HT-29 (cell line): Measurements from ENCODE around the gene PRKD1. TPM values are rescaled to one million over a fixed set of nuclear protein-coding genes. Genes with fewer than 3 reads are reported as not detected.

ENCODE experiments used
- DNase-seq: peaks from one replicate; pipeline ENCODE4 v3.0.0-alpha.2; 2015; ENCODE audit warnings: low spot score
- total RNA-seq: library from RNA; depleted of rRNA; stranded (reverse); fragments of >200 nt; shearing (Covaris generic); gene quantifications from 2 replicates; pipeline ENCODE4 v1.2.3, GENCODE V29; 2014

Gene PRKD1
- total RNA-seq, 1 experiment from 2014 or later = not detected

DNA sequence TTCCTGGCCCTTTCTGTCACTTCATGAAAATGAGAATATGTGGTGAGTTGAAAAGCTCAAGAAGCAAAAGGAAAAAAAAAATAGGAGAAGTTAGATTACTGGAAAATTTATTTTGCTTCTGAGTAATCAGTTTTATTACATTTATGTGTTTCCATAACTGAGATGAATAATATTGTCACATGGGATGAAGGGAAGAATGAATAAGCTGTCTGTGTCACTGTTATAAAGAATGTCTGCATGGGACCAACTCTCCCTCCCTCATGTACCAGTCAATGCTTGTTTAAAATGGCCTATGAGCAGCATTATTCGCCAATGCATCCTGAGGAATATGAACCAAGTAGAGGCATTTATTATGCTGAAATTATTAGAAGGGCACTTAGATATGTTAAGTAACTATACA, 246.3 kb downstream of the PRKD1 start:
- DNase-seq = no peak

DNA sequence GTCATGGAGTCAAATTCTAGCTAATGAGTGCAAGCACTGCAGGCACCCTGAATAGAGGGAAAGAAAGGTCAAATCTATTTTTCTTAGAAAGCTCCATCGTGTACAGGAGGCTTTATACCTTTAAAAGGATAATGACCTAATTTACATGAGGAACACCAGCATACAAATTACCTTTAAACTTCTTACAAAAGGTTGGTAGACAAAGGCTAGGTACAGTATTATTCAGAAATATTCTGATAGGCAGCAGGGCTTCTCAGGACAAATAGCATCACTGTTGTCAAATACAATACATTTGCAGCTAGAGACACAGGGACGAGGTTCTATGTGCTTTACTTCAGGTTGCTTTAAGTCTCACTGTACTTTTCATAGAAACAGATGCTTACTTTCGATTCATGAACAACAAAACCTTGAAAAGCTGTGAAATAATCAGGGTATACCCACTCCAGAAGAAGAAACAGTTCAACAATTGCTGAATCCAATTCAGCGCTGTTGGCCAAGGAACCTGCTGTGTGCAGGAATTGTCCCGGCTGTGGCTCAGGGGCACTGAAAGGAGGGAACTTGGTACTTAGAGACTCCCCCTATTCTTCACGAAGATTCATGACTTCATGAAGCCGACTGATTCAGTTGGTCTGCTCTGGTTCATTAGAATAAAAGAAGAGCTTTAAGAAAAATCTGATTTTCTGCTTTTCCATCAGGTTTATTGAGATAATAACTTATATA, 252.9 kb downstream of the PRKD1 start:
- no peak for DNase-seq

DNA sequence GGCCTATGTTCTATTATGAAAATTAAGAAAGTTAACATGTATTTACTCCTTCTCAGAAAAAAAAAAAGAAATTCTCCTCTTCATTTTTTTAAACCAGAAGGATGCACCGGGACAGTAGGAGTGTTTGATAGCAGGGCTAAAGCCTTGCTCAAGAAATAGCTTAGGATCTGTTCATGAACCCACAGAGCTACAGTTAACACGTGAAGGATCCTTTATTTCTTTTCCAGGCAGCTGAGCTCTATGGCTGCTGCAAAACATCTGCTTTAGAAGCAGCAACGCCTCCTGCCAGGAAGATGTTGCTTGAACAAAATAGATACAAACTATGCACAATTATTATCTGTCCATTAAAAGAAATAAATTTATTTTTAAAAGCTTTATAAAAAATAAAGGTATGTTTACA, 254.8 kb downstream of the PRKD1 start:
- DNase-seq = no peak

DNA sequence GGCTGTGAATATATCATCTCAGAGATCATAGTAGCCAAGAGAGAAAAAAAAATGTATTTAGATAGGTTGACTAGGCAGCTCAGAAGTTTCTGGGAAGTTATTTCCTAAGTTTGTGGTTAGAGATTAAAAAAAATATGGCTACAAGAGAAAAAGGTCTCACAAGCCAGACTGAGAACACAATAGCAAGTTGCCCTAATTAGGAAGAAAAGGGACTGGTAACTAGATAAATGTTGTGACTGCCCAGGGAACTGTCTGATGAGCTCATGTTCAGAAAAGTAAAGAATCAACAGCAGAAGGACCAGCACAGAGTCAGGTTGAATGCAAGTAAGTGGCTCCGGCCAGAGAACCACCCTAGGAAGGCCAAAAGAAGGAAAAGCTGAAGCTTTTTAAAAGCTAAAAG, 256.6 kb downstream of the PRKD1 start:
- DNase-seq = no peak

DNA sequence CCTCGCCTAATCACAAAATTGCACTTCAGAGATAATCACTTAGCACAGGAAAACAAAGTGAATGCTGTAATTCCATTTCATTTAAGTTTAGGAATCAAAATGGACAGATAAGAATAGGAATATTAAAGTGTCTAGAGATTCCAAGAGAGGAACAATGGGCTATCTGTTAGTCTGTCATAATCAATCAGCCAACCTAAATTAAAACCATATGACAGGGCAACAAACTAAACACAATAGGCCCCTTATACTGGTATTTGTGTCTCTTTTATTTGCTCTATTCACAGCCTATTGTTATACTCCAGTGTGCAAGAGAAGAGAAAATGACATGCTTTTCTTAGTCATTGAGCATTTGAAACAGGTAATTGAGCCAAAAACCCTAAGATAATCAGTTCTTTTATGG, 259.4 kb downstream of the PRKD1 start:
- DNase-seq = no peak

DNA sequence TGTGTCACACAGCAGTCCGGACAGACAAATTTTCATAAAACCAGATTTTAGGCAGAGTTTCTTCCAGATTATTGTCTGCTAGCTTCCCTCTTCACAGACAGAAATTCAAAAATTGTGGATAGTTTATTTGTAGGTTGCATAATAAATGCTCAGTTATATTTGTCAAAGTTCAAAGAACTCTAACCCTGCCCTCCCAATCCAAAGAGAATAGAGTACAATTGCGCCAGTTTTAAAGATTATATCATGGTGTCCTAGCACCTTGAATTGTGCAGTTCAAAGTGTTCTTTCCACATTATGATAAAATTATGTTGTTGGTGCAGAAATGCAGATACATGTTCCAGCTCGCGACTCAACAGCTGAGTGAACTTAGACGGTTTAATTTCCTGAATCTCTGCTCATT, 263.1 kb downstream of the PRKD1 start:
- no peak for DNase-seq

DNA sequence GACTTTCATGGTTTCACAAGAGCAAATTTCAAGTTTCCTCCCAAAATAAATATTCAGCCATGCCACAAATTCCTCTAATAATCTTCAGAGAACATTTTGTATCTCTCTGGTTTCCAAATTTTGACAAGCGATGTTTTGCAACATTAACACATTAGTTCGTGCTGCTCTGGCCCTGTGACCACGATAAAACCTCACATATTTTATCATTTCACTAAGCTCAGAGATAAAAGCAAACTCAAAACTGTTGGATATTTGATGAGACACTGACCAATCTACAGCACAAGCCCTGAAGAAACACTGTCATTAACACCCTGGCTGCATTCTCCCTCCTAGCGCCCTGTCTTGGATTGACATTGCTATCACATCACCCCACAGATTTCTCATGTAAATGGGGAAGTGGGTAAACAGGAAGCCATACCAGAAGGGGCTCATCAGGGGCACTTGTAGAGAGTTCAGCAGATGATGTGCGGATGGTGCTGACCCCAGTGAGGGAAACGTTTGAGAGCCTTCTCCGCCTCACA, 264.3 kb downstream of the PRKD1 start:
- no peak for DNase-seq

DNA sequence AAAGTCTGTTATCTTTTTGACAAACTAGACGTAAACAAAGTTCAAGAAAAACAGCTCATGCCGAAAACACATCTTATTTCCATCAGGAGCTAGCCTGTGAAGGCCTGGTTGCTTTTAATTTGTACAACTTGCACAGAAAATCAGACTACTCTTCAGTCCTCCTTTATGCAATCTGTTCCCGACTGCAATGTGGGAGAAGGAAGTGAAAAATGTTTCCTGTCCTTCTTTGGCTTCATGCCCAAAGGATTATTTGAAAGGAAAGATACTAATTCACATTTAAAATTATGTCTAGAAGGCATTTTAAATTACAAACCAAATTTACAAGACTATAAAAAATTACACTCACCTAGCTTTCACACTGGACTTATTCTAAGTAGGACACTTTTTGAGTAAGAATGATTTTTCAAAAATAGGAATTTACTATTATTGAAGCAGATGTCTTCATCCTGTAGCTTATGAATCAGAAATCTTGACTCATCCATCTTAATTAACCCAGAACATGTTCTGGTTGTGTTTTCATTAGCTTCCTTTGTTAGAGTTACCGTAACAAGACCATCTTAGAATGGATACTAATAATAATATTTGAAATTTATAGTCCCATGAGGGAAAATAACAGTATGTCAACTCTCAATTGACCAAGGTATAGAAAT, 272.6 kb downstream of the PRKD1 start:
- DNase-seq = no peak

DNA sequence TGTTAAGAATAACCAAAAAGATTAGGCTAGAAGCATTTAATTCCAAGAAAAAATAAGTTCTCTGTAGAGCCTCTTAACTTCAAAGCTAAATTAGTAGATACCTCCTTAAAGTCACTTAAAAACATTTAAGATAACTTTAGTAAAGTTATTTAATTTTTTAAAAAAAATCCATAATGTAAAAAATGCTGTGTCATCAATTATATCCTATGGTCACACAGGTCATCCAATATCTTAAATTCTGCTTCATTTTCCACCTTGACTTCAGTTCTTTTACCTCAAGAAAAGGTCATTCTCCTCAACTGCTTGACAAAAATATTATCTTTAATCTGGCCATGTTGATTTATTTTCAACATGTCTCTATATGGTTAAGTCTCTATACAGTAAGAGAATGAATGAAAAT, 274.3 kb downstream of the PRKD1 start:
- DNase-seq = no peak

DNA sequence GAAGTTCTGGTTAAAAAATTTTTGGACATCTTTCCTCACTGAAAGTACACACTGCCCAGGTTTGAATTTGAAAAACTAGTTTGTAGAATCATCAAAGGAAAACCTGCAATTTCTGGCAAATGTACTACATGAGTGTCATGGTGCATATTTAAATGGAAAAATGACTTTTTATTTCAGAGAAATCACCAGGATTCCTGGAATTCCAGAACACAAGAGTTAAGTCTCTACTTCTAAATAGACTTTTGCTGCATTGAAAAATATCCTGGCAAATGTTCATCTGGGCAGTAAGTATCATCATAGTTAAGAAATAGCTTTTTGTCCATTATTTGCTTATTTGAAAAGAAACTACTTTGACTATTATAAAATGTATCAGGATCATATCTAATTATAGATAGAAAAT, 275.1 kb downstream of the PRKD1 start:
- DNase-seq = no peak

DNA sequence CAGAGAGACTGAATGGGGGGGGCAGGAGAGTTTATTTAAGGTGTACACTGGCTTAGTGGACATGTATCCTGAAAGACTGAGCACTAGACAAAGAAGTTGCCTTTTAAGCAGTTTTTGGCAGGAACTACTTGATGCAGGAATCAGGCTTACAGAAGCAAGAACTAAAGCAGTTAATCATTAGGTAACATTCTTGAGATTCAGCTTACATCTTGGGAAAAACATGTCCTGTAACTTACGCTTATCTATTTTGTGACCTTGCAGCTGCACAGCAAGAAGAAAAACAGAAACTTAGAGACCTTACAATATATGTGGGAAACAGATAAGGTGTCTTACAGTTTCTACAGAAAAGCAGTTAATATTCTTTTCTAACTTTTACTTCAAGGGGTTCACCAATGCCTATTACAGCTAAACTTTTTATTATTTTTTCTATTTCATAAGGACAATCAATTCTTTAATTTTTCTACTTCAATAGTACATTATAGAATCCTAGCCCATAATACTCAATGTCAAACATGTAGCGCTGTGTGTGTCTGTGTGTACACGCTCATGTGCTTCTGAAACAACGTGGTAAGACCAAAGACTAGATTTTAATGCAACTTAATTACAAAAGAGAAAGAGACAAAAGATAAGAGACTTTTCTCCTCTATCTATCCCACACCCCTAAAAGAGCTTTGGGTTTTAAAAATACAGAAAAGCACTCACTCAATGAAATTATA, 276.9 kb downstream of the PRKD1 start:
- DNase-seq = no peak

DNA sequence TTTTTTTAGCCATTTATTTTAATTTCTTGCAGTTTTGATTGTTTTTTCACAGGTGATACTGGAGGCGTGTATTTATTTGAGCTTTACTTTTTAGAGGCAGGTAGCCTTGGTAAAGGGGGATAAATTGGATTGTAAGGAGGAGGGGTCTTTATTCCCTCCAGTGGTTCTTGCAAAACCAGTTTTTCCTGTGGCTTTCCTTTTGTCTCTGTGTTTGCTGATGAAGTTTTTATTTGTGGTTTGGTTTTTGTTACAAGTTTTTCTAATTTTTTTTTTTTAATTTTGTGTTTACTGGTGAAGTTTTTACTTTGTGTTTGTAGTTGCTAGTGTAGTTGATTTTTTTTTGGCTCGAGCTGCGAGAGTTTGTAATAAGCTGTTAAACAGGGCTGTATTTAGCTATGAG, 278.5 kb downstream of the PRKD1 start:
- DNase-seq = no peak

DNA sequence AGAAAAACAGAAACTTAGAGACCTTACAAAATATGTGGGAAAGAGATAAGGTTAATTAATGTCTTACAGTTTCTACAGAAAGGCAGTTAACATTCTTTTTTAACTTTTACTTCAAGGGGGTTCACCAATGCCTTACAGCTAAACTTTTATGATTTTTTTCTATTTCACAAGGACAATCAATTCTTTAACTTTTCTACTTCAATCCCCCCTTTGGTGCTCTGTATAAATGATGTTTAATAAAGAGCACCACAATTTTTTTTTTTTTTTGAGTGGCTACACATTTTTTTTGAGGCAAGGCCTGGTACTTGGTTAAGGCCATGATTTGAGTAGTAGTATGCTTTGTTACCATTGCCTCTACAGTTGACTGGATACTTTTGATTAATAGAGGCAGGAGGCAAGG, 279.6 kb downstream of the PRKD1 start:
- no peak for DNase-seq

DNA sequence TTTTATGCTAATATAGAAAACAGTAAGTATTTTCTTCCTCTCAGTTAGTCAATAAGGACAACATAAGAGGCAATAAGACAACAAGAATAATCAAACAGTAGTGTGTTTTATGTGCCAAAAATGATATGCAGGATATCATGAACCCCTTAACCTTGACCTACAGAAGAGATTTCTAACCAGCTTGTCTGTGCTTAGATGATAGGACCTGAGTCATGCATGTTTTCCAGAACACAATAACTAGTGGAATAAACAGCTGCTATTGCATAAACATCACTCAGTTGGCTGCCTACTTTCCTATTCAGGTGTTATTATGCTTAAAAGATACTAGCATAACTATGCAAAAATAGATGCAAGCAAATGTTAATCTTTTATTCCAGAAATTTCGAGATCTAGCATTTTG, 282.5 kb downstream of the PRKD1 start:
- DNase-seq = no peak

DNA sequence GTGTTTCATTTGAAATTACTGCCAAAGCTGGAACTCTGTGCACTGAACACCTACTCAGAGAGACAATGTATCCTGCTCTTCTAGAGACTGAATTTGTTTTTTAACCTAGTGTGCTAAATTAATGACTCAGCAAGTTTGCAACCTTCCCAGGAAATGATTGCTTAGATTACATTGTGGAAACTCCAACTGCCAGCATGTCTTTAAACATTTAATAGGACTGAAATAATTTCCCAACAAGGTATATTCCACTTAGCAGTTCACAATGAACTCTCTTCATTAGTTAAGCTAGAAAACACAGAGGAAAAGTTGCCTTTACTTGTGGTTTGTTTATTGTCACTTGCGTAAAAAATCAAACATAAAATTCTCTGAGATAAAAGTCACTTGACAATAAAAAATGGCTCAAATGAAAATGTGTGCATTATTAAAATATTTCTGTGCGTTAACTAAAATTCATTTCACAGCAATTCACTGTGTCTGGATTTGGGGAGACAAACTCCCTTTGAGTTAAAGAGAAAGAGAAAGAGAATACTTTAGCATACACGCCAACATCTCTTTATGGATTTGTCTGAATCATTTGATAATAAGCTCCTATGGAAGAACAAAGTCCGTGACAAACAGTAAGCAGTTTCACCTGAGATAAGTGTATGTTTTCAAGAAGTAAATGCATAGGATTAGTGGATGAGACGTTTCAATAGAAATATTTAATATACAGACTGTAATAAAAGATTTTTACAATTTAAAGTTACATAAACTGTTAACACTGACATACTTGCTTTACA, 284.0 kb downstream of the PRKD1 start:
- no peak for DNase-seq

DNA sequence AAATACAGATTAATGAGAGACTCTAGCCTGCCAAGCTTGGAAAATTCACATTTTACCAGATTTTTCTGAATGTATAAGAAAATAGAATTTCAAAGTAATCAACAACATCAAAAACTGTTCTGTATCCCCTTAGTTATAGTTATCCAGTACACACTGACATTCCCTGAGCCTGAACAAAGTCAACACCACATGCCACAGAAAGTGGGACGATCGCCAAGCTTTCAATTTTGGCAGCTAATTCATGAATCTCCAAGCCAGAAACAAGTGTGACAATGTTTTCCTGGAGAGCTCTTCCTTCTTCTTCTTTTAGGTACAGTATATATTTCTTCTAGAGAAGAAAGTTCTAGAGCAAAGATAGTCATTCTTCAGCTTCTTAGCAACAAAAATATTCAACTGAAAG, 290.2 kb downstream of the PRKD1 start:
- DNase-seq = no peak

DNA sequence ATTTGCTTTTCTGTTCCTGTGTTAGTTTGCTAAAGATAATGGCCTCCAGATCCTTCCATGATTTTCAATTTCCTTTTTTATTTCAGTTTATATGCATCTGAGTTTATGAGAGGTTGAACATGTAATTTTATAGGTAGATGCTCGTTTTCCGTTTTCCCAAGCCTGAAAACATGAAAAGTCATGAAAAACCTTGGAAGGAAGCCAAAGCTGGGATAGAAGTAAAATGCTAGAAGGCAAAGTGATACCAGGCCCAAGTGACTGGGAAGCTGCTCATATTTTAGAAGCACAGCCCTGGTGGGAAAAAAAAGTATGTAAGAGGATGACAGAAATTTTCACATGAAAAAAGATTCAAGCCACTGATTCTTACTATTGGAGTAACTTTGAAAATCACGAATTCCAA, 290.8 kb downstream of the PRKD1 start:
- DNase-seq = no peak

DNA sequence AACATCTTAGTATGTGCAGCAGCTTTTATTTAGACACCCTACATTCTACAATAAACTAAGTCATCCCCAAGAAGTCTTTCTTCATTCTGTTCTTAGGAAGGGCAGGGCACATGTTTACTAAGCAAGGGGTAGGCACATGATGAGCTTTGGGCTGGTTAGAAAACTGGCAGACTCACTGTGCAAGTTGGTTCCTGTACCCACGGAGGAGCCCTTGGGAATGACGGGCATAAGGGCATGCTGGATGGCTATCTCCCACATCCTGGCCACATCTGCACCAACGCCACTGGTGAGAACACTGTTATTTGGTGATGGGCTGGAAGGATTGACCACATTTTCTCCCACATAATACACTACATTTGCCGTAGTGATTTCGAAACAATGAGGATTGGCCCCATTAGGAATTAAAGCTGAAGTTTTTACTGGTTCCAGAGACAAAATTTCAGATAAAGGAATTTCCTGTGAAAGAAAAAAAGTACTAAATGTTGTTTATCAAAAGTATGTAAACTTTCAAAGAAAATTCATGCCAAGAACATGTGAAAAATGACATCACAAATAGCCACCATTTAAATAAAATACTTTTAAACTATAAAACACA, 297.0 kb downstream of the PRKD1 start:
- no peak for DNase-seq

DNA sequence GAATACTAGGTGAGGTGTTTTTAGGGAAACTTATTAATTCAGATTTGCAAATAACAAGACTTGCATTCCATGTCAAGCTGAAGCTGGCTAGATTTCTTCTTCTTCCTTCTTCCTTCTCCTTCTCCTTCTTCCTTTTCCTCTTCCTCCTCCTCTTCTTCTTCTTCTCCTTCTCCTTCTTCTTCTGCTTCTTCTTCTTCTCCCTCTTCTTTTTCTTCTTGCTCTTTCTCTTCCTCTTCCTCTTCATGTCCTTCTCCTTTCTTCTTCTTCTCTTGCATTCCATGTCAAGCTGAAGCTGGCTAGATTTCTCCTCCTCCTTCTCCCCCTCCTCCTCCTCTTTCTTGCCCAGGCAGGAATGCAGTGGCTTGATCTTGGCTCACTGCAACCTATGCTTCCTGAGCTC, 297.8 kb downstream of the PRKD1 start:
- DNase-seq = no peak

DNA sequence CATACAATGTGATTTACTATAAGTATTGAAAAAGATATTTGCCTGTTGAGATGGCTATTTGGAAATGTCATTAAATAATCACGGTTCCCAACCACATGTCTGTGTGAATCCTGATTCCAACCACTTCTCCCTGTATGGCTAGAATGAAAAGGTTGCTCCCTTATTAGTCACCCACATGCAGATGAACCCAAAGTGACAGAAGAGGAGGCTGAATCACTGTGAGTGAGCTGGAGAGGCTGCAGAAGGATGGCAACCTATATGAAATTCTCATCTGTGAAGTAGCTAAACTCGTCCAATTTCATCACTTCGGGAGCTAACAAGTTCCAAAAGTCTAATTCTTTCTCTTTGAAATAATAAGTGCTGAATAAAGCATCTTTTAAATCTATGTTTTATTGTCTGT, 300.5 kb downstream of the PRKD1 start:
- DNase-seq = no peak

DNA sequence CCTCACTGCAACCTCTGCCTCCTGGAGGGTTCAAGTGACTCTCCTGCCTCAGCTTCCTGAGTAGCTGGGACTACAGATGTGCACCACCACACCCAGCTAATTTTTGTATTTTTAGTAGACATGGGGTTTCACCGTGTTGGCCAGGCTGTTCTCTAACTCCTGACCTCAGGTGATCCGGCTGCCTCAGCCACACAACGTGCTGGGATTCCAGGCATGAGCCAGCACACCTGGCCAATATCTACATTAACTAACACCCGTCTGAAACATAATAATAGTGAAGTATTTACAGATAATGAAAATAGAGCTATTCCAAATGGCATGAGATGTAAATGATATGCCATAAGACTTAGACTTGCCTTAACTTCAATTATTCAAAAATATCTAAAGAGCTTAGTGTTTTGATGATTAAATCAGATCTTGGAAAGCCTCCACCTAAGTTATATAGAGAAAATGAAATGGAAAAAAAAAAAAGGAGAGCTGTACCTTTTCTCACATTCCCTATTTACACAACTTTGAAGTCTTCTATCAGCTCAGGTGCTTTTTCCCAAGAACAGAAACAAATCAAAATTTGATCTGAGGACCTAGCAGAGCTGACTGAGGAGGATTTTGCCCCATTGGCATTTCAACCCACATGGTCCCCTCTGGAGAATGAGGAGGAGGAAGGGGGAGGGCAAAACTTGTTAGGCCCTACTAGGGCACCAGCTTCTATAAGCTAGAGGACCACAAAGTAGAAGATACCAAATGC, 309.2 kb downstream of the PRKD1 start:
- no peak for DNase-seq
